ENCODE data around the gene CAPN7.
A peak's percentile ranks its signal among the peaks of the same experiment; 100 is the strongest.

The CAPN7 gene

DNA sequence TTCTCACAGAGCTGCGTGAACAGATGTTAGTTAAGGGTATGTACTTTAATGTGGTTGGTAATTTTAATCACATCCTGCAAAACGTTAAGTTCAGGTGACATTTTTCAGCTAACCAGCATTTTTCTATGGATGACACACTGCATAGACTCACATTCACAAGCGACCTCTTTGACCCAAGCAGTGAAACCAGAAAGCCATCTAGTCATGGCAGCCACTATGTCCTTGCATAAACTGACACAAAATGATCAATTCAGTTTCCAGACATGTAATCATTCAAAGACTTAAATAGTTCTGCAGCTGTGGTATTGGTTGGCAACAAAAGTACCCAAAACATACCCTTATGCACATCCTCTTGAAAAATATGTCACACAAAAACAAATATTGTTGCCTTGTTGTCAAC, 7.4 kb upstream of the CAPN7 start:
- no peak overlapping the region for H3K4me3 ChIP-seq (ENCODE audit: control insufficient read depth, low read depth, low read length)
- no peak for DNase-seq (ENCODE audit: low read depth)
- TF ChIP-seq, protein P1, sequence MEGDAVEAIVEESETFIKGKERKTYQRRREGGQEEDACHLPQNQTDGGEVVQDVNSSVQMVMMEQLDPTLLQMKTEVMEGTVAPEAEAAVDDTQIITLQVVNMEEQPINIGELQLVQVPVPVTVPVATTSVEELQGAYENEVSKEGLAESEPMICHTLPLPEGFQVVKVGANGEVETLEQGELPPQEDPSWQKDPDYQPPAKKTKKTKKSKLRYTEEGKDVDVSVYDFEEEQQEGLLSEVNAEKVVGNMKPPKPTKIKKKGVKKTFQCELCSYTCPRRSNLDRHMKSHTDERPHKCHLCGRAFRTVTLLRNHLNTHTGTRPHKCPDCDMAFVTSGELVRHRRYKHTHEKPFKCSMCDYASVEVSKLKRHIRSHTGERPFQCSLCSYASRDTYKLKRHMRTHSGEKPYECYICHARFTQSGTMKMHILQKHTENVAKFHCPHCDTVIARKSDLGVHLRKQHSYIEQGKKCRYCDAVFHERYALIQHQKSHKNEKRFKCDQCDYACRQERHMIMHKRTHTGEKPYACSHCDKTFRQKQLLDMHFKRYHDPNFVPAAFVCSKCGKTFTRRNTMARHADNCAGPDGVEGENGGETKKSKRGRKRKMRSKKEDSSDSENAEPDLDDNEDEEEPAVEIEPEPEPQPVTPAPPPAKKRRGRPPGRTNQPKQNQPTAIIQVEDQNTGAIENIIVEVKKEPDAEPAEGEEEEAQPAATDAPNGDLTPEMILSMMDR (conservative IDR thresholded peaks at IDR 0.05; ENCODE audit: control insufficient read depth, insufficient read depth, low read depth, low read length), result no peak

DNA sequence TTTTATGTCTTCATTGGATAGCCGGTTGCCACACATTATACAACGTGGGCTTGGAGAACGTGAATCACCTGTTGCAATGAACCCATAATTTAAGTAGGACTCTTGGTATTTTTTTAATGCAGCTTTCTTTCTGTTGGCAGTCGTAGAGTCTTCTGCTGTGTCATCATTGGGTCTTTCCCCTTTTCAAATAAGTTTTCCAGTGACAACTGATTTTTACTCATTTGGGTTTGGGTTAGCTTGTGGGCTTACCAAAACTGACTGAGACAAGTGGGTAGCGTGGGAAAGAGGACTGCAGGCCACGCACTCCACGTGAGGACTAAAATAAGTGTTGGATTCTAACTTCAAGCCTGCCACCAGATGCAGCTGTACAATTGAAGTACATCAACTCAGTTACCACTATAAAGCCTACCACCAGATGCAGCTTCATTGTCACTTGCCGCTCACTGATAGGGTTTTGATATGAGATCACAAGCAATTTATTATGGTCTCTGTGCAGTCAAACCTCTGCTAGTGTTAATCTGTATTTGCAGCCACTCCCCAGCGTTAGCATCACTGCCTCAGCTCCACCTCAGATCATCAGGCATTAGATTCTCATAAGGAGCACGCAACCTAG, 6.4 kb upstream of the CAPN7 start:
- no peak for DNase-seq (ENCODE audit: low read depth)
- H3K4me3 ChIP-seq (ENCODE audit: control insufficient read depth, low read depth, low read length), result no peak overlapping the region
- TF ChIP-seq, protein P1 (conservative IDR thresholded peaks at IDR 0.05; ENCODE audit: control insufficient read depth, insufficient read depth, low read depth, low read length), result no peak

DNA sequence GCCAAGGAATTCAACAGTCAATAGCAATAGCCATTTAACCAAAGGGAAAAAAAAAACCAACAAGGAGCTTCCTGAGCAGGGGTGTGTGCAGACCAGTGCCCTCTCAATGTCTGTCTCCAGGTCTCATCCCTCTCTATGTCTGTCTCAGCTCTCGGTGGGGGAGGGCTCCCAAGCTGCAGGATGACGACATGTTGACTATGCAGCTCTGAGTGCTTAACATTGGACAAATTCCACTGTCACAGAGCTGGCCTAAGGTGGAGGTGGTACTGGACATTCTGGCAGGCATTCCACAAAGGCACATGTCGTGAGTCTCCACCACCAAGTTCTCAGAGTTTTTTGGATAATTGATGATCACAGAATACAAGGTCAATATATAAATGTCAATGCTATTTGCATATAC, 2.0 kb upstream of the CAPN7 start:
- peak; percentile 34 for DNase-seq (ENCODE audit: low read depth)
- no peak overlapping the region for H3K4me3 ChIP-seq (ENCODE audit: control insufficient read depth, low read depth, low read length)
- TF ChIP-seq, protein P1 (conservative IDR thresholded peaks at IDR 0.05; ENCODE audit: control insufficient read depth, insufficient read depth, low read depth, low read length), result no peak

DNA sequence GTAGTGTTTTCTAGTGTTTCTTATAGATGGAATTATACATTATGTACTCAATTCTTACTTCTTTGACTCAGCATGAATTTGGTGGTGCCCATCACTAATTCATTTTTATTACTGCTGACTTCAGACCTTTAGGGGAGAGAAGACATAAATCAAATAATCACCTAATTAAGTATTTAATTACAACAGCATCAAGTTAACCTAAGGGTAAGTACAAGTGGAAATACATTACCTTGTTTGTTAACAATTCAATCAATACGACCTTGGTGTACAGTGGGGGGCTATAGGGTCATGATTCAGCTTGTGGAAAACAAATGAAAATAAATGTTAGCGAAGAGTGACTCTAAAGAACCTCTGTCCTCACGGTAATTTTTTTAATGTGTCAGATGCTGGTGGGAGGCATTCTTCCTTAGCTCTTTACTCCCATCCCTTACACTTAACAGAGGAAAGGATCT, 538 bp upstream of the CAPN7 start:
- TF ChIP-seq, protein P1 (conservative IDR thresholded peaks at IDR 0.05; ENCODE audit: control insufficient read depth, insufficient read depth, low read depth, low read length), result no peak
- H3K4me3 ChIP-seq (ENCODE audit: control insufficient read depth, low read depth, low read length), result peak overlapping the region; percentile 65
- no peak for DNase-seq (ENCODE audit: low read depth)

DNA sequence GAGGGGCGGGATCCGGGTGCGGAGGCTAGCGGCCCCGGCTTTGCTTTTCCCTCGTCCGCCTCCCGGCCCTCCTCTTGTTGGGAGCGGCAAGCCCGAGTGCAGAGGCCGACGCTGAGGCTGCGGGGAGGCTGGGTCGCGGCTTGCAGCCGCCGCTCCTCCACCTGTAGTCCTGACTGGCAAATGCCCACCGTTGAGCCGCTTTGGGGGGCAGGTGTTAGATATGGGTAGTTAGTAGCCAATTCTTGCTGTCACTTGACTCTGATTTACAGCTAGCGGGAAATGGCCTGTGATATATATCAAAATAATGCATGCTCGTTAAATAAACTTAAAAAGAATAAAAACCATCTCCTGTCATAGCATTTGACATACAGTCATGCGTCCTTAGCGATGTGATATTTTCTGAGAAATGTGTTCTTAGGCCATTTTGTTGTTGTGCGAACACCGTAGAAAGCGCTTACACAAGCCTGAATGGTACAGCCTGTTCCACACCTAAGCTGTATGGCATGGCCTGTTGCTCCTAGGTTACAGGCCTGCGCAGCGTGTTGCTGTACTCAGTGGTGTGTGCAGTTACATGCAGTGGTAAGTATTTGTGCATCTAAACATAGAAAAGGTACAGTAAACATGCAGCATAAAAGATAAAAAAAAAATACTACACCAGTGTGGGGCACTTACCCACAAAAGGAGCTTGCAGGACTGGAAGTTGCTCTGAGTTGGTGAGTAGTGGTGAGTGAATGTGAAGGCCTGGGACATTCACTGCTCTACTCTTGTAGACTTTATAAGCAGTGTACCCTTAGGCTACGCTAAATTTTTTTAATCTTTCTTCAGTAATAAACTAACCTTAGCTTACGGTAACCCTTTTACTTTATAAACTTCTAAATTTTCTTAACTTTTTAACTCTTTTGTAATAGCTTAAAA, 873 bp downstream of the CAPN7 start:
- peak overlapping the region; percentile 90 for H3K4me3 ChIP-seq (ENCODE audit: control insufficient read depth, low read depth, low read length)
- TF ChIP-seq, protein P1 (conservative IDR thresholded peaks at IDR 0.05; ENCODE audit: control insufficient read depth, insufficient read depth, low read depth, low read length), result no peak
- peak; percentile 55 for DNase-seq (ENCODE audit: low read depth)

DNA sequence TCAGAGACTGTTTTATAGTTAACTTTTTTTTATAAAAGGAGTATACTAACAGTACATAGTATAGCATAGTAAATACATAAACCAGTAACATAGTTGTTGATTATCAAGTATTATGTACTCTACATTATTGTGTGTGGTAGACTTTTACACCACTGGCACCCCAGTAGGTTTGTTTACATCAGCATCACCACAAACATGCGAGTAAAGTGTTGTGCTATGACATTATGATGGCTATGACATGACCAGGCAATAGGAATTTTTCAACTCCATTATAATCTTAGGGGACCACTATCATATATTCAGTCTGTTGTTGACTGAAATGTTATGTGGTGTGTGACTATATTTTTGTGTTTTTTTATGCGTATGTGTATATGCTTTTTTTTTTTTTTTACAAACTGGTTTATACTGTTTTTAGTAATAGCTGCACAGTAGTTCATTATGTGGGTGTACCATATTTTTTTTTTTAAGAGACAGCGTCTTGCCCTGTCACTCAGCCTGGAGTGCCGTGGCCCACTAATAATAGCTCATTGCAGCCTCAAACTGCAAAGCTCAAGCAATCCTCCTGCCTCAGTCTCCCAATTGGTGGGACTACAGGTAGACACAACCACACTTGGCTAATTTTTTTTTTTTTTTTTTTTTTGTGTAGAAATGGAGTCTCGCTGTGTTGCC, 1.9 kb downstream of the CAPN7 start:
- H3K4me3 ChIP-seq (ENCODE audit: control insufficient read depth, low read depth, low read length), result peak overlapping the region; percentile 90

More for the DNA sequence above, 1.9 kb downstream of the CAPN7 start:
- DNase-seq (ENCODE audit: low read depth), result peak; percentile 19
- TF ChIP-seq, protein P1 (conservative IDR thresholded peaks at IDR 0.05; ENCODE audit: control insufficient read depth, insufficient read depth, low read depth, low read length), result no peak

All from fibroblast of mammary gland (primary cell).